Nephron (organoid): Measurements from ENCODE around the gene CDH4.

ENCODE experiments used
- H3K27ac Mint-ChIP-seq, 3 experiments: 2 replicates each; pipeline ENCODE4 v1.8.0; 2020; ENCODE audit warnings: mixed read lengths in 3 of 3, mild to moderate bottlenecking in 2 of 3, moderate library complexity in 1 of 3
- H3K27me3 Mint-ChIP-seq: 2 replicates; pipeline ENCODE4 v1.8.0; 2021; ENCODE audit warnings: low read depth, mild to moderate bottlenecking, moderate library complexity, mixed read lengths
- H3K36me3 Mint-ChIP-seq: 2 replicates; pipeline ENCODE4 v1.8.0; 2020; ENCODE audit warnings: low read depth, mixed read lengths
- H3K4me1 Mint-ChIP-seq: 2 replicates; pipeline ENCODE4 v1.8.0; 2020; ENCODE audit warnings: mixed read lengths
- H3K4me3 Mint-ChIP-seq, 3 experiments: 2 replicates each; pipeline ENCODE4 v1.8.0; 2020; ENCODE audit warnings: mild to moderate bottlenecking in 3 of 3, mixed read lengths in 3 of 3, moderate library complexity in 2 of 3
- H3K9me3 Mint-ChIP-seq: 2 replicates; pipeline ENCODE4 v1.8.0; 2020; ENCODE audit warnings: mixed read lengths
- CTCF ChIP-seq, 3 experiments: fragments of 200-600 bp; sonication (generic); IDR thresholded peaks; one replicate each; pipeline ENCODE4 v1.5.0; 2021; ENCODE audit warnings: antibody characterized with exemption in 3 of 3; ENCODE audit not compliant: unreplicated experiment in 3 of 3

Gene CDH4

GRCh38 chr20:61535536-61535935, 283.5 kb downstream of the CDH4 start:
- H3K27me3 Mint-ChIP-seq, result peaks cover 14% of the 10 kb centered on the region
- no peaks in the 10 kb centered on the region for H3K4me1 Mint-ChIP-seq
- H3K27ac Mint-ChIP-seq, result no peak overlapping the region

GRCh38 chr20:61535956-61536355, 283.9 kb downstream of the CDH4 start:
- Mint-ChIP-seq H3K4me3 (no peak overlapping the region), H3K36me3 (no peaks in the 10 kb centered on the region), H3K27ac (no peak overlapping the region), H3K4me1 (no peaks in the 10 kb centered on the region), H3K27me3 (peaks cover 12% of the 10 kb centered on the region), H3K9me3 (no peaks in the 10 kb centered on the region)
- no peak for TF ChIP-seq CTCF (IDR thresholded peaks at IDR 0.05; ENCODE audit: unreplicated experiment in 3 of 3)

More at GRCh38 chr20:61535536-61535935, 283.5 kb downstream of the CDH4 start:
- no peak overlapping the region for H3K4me3 Mint-ChIP-seq
- TF ChIP-seq CTCF (IDR thresholded peaks at IDR 0.05; ENCODE audit: unreplicated experiment in 3 of 3), result no peak
- no peaks in the 10 kb centered on the region for H3K9me3 Mint-ChIP-seq
- H3K36me3 Mint-ChIP-seq, result no peaks in the 10 kb centered on the region

DNA sequence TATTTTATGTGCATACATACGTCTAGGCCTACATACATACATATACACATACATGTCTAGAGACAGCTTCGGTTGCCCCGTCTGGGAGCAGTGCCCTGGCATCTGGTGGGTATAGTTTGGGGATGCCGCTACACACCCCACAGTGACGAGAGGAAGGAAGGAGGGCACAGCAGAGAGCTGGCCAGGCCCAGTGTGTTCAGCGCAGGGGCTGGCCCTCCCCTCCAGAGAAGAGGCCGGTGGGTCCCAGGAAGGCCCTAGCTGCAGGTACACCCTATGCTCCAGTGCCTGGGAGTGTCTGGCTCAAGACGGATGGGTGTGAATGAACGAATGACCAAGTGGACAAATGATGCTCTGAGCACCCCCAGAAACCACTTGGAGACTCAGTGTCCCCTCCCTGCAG, 284.6 kb downstream of the CDH4 start:
- peaks cover 14% of the 10 kb centered on the region for H3K27me3 Mint-ChIP-seq
- H3K27ac Mint-ChIP-seq, result no peak overlapping the region
- no peaks in the 10 kb centered on the region for H3K4me1 Mint-ChIP-seq
- H3K9me3 Mint-ChIP-seq, result no peaks in the 10 kb centered on the region
- no peak overlapping the region for H3K4me3 Mint-ChIP-seq
- H3K36me3 Mint-ChIP-seq, result no peaks in the 10 kb centered on the region
- TF ChIP-seq CTCF (IDR thresholded peaks at IDR 0.05; ENCODE audit: unreplicated experiment in 3 of 3), result no peak

- Mint-ChIP-seq H3K27me3 (peaks cover 17% of the 10 kb centered on the region), H3K36me3 (no peaks in the 10 kb centered on the region), H3K9me3 (no peaks in the 10 kb centered on the region), H3K4me1 (no peaks in the 10 kb centered on the region), H3K27ac (no peak overlapping the region), H3K4me3 (no peak overlapping the region)
- TF ChIP-seq CTCF (IDR thresholded peaks at IDR 0.05; ENCODE audit: unreplicated experiment in 3 of 3), result no peak
Measured at GRCh38 chr20:61537239-61538182, 285.4 kb downstream of the CDH4 start.

DNA sequence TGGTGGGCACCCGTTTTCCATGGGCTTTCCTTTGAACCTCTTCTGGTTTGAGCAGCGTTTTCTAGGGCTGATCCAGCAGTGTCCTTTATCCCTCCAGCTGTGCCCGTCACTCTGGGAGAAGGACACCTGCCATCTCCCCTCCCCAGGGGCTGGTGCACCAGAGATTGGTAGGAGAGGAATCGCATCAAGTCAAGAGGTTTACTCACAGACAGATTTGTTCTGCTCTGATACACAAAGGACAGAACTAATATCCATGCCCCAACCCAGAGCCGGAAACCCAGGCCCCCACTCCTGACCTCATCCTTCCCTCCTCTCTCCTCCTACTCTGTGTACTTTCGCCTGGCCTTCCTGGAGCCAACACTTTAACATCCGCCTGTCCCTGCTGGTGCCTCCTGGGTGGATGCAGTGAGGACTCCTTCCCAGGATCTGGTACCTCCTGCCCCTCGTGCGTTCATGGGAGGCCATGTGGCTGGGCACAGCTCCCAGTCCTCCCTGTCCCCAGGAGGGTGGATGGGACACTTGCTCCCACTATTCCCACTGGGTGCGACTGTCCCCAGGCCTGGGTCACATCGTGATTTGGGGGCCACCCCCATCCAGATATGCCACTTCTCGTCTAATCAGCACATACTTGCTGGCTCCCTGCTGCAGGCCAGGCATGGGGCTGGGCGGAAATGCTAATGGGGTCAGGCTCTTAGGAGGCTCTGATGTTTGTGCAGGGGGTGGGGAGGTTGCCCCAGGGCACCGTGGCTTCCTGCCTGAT, 286.3 kb downstream of the CDH4 start:
- Mint-ChIP-seq H3K27me3 (peaks cover 17% of the 10 kb centered on the region), H3K4me3 (no peak overlapping the region), H3K27ac (no peak overlapping the region), H3K36me3 (no peaks in the 10 kb centered on the region), H3K9me3 (no peaks in the 10 kb centered on the region), H3K4me1 (no peaks in the 10 kb centered on the region)
- TF ChIP-seq CTCF (IDR thresholded peaks at IDR 0.05; ENCODE audit: unreplicated experiment in 3 of 3), result no peak
